HEK293T (cell line): ENCODE data around the gene GLYATL3.
A peak's percentile ranks its signal among the peaks of the same experiment; 100 is the strongest.

Source experiments
- CTCF ChIA-PET: fragments of 350-600 bp; formaldehyde crosslinking; extraction: SDS; loops from one replicate; lab custom pipeline; 2021; ENCODE audit warnings: antibody characterized with exemption, inconsistent platforms; lab: Yijun Ruan, JAX
- POLR2A ChIA-PET: fragments of 350-600 bp; formaldehyde crosslinking; extraction: SDS; loops from one replicate; lab custom pipeline; 2020; ENCODE audit warnings: antibody characterized with exemption, inconsistent platforms; lab: Yijun Ruan, JAX
- DNase-seq: peaks from one replicate; pipeline ENCODE4 v3.0.0; 2012; ENCODE audit warnings: mixed read lengths; ENCODE audit errors: extremely low spot score
- ARNT ChIP-seq: fragments of 450-650 bp; IDR thresholded peaks from 2 replicates; pipeline ENCODE4 v1.6.1; 2017; ENCODE audit warnings: mild to moderate bottlenecking
- BHLHE40 ChIP-seq: fragments of 450-650 bp; IDR thresholded peaks from 2 replicates; pipeline ENCODE4 v1.6.1; 2016; ENCODE audit warnings: mild to moderate bottlenecking, moderate library complexity, borderline replicate concordance
- CTBP1 ChIP-seq: fragments of 450-650 bp; IDR thresholded peaks from 2 replicates; pipeline ENCODE4 v1.6.1; 2016; ENCODE audit warnings: borderline replicate concordance
- ELF4 ChIP-seq: fragments of 450-650 bp; IDR thresholded peaks from 2 replicates; pipeline ENCODE4 v1.6.1; 2017; ENCODE audit warnings: antibody characterized with exemption
- FOXK2 ChIP-seq: fragments of 450-650 bp; IDR thresholded peaks from 2 replicates; pipeline ENCODE4 v1.6.1; 2016; ENCODE audit warnings: mild to moderate bottlenecking
- FOXM1 ChIP-seq: fragments of 450-650 bp; IDR thresholded peaks from 2 replicates; pipeline ENCODE4 v1.6.1; 2017; ENCODE audit warnings: mild to moderate bottlenecking, borderline replicate concordance
- HDGF ChIP-seq: fragments of 450-650 bp; IDR thresholded peaks from 2 replicates; pipeline ENCODE4 v1.6.1; 2017; ENCODE audit warnings: antibody characterized with exemption, borderline replicate concordance
- NFRKB ChIP-seq: fragments of 450-650 bp; IDR thresholded peaks from 2 replicates; pipeline ENCODE4 v1.6.1; 2016; ENCODE audit warnings: mild to moderate bottlenecking, moderate library complexity
- SP1 ChIP-seq: fragments of 450-650 bp; IDR thresholded peaks from 2 replicates; pipeline ENCODE4 v1.6.1; 2017
- ZNF384 ChIP-seq: fragments of 450-650 bp; IDR thresholded peaks from 2 replicates; pipeline ENCODE4 v1.6.1; 2016
- TF ChIP-seq, protein P1 (sequence below): fragments of 450-650 bp; IDR thresholded peaks from 2 replicates; pipeline ENCODE4 v1.6.1; 2016

The GLYATL3 gene

DNA sequence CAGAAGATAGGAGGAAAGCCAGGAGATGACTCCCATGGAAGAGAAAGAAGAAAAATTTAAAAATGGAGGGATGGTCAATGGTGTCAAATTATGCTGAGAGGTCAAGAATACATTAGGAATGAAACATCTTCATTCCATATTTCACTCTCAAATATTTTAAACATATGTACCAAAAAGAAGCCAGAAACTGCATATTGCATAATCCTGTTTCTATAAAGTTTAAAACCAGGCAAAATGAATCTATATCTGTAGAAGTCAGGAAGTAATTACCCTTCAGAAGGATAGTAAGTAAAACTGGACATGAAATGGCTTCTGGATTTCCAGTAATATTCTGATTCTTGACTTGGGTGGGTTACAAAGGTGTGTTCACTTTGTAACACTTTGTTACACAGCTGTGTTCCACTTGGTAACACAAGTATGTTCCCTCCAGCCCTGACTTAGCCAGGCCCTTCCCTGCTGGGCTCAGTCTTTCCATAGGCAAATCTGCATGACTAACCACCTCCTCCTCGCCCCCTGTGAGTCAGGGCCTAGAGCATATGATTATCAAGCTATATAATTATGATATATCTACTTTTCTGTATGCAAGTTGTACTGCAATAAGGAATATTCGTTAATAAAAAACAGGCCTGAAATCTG is 30.5 kb downstream of the GLYATL3 start:
- no peak for DNase-seq
- TF ChIP-seq ELF4 (no peak), SP1 (no peak), ZNF384 (no peak), HDGF (no peak), NFRKB (no peak)
- ChIA-PET CTCF (interaction anchor here (0.8 kb wide), 1 partner anchor 78 kb away, joined by 3 read pairs; no protein-coding TSS in a partner anchor), POLR2A (no interaction called here)

DNA sequence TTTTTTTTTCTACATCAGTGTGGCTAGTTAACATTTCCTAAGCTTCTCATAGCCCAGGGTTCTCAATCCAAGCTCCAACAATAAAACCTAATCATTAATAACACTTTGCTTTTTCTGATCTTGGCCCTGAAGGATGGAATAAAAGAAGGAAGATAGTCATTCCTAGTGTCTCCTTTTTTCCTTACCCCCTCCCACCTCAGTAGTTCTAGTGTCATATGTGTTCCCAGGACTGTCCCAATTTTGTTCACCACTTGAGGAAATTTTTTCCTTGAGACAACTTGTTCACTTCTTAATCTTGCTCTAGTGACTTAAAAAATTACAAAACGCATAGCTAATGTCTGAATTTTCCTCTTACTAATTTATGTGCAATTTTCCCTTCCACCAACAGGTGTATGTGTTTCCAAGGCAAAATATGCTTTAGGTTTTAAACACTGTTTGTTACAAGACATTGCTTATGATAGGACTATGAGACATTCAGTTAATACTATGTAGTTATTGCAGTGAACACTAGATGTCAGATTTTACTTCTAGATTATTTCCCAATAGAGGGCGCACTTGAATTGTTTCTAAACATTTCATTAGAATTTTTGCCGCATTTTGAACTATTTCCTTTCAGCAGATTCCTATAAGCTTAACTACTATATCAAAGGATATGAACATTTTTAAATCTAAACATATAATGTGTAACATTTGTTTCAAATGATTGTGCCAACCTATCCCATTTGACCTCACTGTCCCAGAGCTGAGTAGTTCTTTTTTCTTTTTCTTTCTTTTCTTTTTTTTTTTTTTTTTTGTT is 32.2 kb downstream of the GLYATL3 start:
- ChIA-PET POLR2A (interaction anchor here (1.5 kb wide), 1 partner anchor 18 kb away, joined by 9 read pairs; the partner anchor contains the start of gene C6orf141), CTCF (interaction anchor here (0.6 to 3.0 kb wide), 18 partner anchors 10 to 394 kb away, joined by 3 to 31 read pairs (median 4); partner anchors contain the start of gene C6orf141)
- TF ChIP-seq, protein P1, sequence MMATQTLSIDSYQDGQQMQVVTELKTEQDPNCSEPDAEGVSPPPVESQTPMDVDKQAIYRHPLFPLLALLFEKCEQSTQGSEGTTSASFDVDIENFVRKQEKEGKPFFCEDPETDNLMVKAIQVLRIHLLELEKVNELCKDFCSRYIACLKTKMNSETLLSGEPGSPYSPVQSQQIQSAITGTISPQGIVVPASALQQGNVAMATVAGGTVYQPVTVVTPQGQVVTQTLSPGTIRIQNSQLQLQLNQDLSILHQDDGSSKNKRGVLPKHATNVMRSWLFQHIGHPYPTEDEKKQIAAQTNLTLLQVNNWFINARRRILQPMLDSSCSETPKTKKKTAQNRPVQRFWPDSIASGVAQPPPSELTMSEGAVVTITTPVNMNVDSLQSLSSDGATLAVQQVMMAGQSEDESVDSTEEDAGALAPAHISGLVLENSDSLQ: no peak
- TF ChIP-seq FOXM1: no peak
- no peak for TF ChIP-seq FOXK2
- peak; percentile 81 for TF ChIP-seq ZNF384
- no peak for TF ChIP-seq HDGF
- DNase-seq: peak; percentile 46

DNA sequence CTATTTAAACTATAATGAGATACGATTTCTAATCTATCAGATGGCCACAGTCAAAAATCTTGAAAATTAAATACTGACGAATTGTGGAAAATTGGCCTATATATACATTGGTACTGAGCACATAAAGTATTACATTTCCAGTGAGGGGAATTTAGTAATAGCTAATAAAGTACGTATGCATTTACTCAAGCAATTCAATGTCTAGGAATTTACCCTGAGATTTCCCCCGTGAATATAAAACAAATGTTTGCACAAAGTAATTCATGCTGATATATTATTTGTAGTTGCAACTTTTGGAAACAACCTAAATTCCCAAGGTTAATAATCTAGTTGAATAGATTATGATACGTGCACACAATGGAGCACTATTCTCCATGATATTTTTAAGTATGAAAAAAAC is 36.1 kb downstream of the GLYATL3 start:
- POLR2A ChIA-PET: interaction anchor here (1.2 kb wide), 1 partner anchor 14 kb away, joined by 4 read pairs; the partner anchor contains the start of gene C6orf141
- no peak for DNase-seq
- CTCF ChIA-PET: interaction anchor here (1.1 to 1.5 kb wide), 2 partner anchors 12 to 314 kb away, joined by 3 to 5 read pairs; no protein-coding TSS in a partner anchor
- TF ChIP-seq CTBP1: no peak
- TF ChIP-seq, protein P1: no peak
- TF ChIP-seq BHLHE40: no peak
- TF ChIP-seq SP1: no peak

GRCh38 chr6:49539102-49539501 is 39.4 kb downstream of the GLYATL3 start:
- TF ChIP-seq, protein P1: no peak
- ChIA-PET CTCF (no interaction called here), POLR2A (interaction anchor here (4.1 kb wide), 1 partner anchor 12 kb away, joined by 34 read pairs; the partner anchor contains the start of gene C6orf141)
- DNase-seq: no peak

DNA sequence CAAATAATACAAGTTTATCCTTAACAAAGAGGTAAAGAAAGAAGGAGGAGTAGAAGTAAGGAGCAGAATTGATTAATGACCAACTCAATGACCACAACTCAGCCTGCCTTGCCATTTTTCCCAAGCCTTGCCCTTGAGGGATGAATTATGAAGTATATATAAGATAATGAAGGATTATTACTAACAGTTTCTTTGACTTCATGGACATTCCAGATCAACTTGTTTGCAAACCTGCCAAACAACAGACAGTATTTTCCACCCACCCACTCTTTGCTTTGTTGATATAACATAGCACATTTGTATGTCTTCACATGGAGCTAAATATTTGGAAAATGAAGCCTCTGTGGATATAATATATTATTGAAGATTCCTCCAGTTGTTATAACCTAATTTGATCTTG is 40.9 kb downstream of the GLYATL3 start:
- no peak for TF ChIP-seq ARNT
- TF ChIP-seq, protein P1: no peak
- ChIA-PET POLR2A (interaction anchor here (1.1 to 4.1 kb wide), 2 partner anchors 11 to 13 kb away, joined by 3 to 34 read pairs; partner anchors contain the start of gene C6orf141), CTCF (interaction anchor here (0.7 to 4.0 kb wide), 3 partner anchors 9 to 1309 kb away, joined by 4 to 13 read pairs (median 6); partner anchors contain the start of gene C6orf141)
- no peak for DNase-seq

DNA sequence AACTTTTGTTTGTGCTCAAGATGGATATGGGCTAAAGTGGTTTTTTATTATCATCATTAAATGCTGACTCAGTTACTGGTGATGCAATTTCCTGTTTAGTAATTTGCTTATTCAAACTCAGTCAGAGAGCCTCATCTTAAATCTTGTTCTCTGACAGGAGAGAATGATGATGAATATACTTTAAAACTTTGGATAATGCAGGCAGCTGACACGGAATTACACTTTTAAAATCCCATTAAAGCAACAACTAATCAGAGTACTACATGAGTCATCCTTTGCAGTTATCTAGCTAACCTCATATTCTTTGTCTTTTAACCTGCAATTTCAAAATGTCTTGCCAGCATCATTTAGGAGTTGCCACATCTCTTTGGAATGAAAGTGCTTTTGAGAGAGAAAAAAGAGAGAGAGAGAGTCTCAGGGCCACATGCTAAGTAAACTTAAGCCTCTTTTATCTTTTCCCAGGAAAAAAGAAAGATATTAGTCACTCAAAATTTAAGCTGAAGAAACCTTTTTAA is 41.5 kb downstream of the GLYATL3 start:
- ChIA-PET POLR2A (interaction anchor here (1.1 to 4.1 kb wide), 2 partner anchors 10 to 13 kb away, joined by 3 to 34 read pairs; partner anchors contain the start of gene C6orf141), CTCF (interaction anchor here (0.7 to 4.0 kb wide), 3 partner anchors 9 to 1308 kb away, joined by 4 to 13 read pairs (median 6); partner anchors contain the start of gene C6orf141)
- TF ChIP-seq FOXK2: no peak
- TF ChIP-seq, protein P1: peak; percentile 79
- no peak for DNase-seq
